ENCODE data around the gene RWDD3.

RWDD3 gene

GRCh38 chr1:95286479-95286878 is 52.5 kb downstream of the RWDD3 start:
- DNase-seq, result no peak

- DNase-seq, result no peak
Observed at GRCh38 chr1:95287081-95287480, 53.1 kb downstream of the RWDD3 start.

- no peak for DNase-seq
Observed at GRCh38 chr1:95287825-95288224, 53.8 kb downstream of the RWDD3 start.

Measured in activated CD4-positive, alpha-beta T cell treated with anti-CD3 and anti-CD28 coated beads for 4 hours (primary cell).